ENCODE data around the gene PRPSAP1. TPM values are rescaled to one million over a fixed set of nuclear protein-coding genes. Genes with fewer than 3 reads are reported as not detected.

PRPSAP1 gene
- total RNA-seq, 2 donors from 2014 or later, result 19.4 to 22.1 TPM

- Mint-ChIP-seq H3K27ac (no peak overlapping the region), H3K27me3 (no peaks in the 10 kb centered on the region), H3K4me1 (peaks cover 9% of the 10 kb centered on the region), H3K4me3 (peak overlapping the region; percentile 52), H3K36me3 (ENCODE audit: low read depth) (peaks cover 2% of the 10 kb centered on the region)
- ATAC-seq (no peak), DNase-seq (no peak)
- no peaks in the 10 kb centered on the region for H3K9me3 ChIP-seq (ENCODE audit: control insufficient read depth, low read length, poor library complexity, severe bottlenecking)
Measured at GRCh38 chr17:76386966-76387765, 33.5 kb upstream of the PRPSAP1 start.

GRCh38 chr17:76385892-76386786, 32.4 kb upstream of the PRPSAP1 start:
- Mint-ChIP-seq H3K27me3 (no peaks in the 10 kb centered on the region), H3K4me1 (peaks cover 9% of the 10 kb centered on the region), H3K36me3 (ENCODE audit: low read depth) (peaks cover 2% of the 10 kb centered on the region), H3K4me3 (peak overlapping the region; percentile 79), H3K27ac (no peak overlapping the region)
- DNase-seq (peak; percentile 62 to 83 (median 63)), ATAC-seq (peak; percentile 61)
- H3K9me3 ChIP-seq (ENCODE audit: control insufficient read depth, low read length, poor library complexity, severe bottlenecking), result no peaks in the 10 kb centered on the region

GRCh38 chr17:76384987-76385891, 31.5 kb upstream of the PRPSAP1 start:
- Mint-ChIP-seq H3K4me3 (peak overlapping the region; percentile 79), H3K4me1 (peaks cover 9% of the 10 kb centered on the region), H3K27ac (no peak overlapping the region), H3K27me3 (no peaks in the 10 kb centered on the region), H3K36me3 (ENCODE audit: low read depth) (peaks cover under 1% of the 10 kb centered on the region)
- peak in 1 of 3 donors; percentile 35 for DNase-seq
- no peaks in the 10 kb centered on the region for H3K9me3 ChIP-seq (ENCODE audit: control insufficient read depth, low read length, poor library complexity, severe bottlenecking)
- peak; percentile 6 for ATAC-seq

GRCh38 chr17:76384222-76384986, 30.7 kb upstream of the PRPSAP1 start, which contains the start of gene SPHK1:
Gene SPHK1, plus strand, starts transcription at chr17:76384609. Its CDS starts 1,036 bp downstream, at chr17:76385645.
- no peaks in the 10 kb centered on the region for H3K9me3 ChIP-seq (ENCODE audit: control insufficient read depth, low read length, poor library complexity, severe bottlenecking)
- DNase-seq, result peak in 2 of 3 donors; percentile 35 to 41
- H3K27me3 Mint-ChIP-seq, result no peaks in the 10 kb centered on the region
- peak within 1 kb of the TSS; percentile 94 for H3K4me3 Mint-ChIP-seq
- ATAC-seq, result peak; percentile 65
- H3K36me3 Mint-ChIP-seq (ENCODE audit: low read depth), result no peaks in the 10 kb centered on the region
- H3K27ac Mint-ChIP-seq, result peak within 1 kb of the TSS; percentile 41
- peaks cover 9% of the 10 kb centered on the region for H3K4me1 Mint-ChIP-seq

GRCh38 chr17:76383546-76384221, 30.0 kb upstream of the PRPSAP1 start:
- no peaks in the 10 kb centered on the region for H3K27me3 Mint-ChIP-seq
- ATAC-seq, result peak; percentile 51
- H3K27ac Mint-ChIP-seq, result peak overlapping the region; percentile 41
- H3K9me3 ChIP-seq (ENCODE audit: control insufficient read depth, low read length, poor library complexity, severe bottlenecking), result no peaks in the 10 kb centered on the region
- peak overlapping the region; percentile 94 for H3K4me3 Mint-ChIP-seq
- no peaks in the 10 kb centered on the region for H3K36me3 Mint-ChIP-seq (ENCODE audit: low read depth)
- H3K4me1 Mint-ChIP-seq, result peaks cover 9% of the 10 kb centered on the region
- DNase-seq, result no peak

GRCh38 chr17:76382803-76383545, 29.3 kb upstream of the PRPSAP1 start:
- ATAC-seq (peak; percentile 66), DNase-seq (peak in 2 of 3 donors; percentile 16 to 26)
- H3K4me3 Mint-ChIP-seq, result peak overlapping the region; percentile 94
- no peaks in the 10 kb centered on the region for H3K36me3 Mint-ChIP-seq (ENCODE audit: low read depth)
- no peaks in the 10 kb centered on the region for H3K9me3 ChIP-seq (ENCODE audit: control insufficient read depth, low read length, poor library complexity, severe bottlenecking)
- peaks cover 9% of the 10 kb centered on the region for H3K4me1 Mint-ChIP-seq
- no peaks in the 10 kb centered on the region for H3K27me3 Mint-ChIP-seq
- H3K27ac Mint-ChIP-seq, result no peak overlapping the region

- no peaks in the 10 kb centered on the region for H3K36me3 Mint-ChIP-seq (ENCODE audit: low read depth)
- no peaks in the 10 kb centered on the region for H3K27me3 Mint-ChIP-seq
- no peak overlapping the region for H3K27ac Mint-ChIP-seq
- H3K4me1 Mint-ChIP-seq, result peaks cover 9% of the 10 kb centered on the region
- ATAC-seq (no peak), DNase-seq (no peak)
- H3K9me3 ChIP-seq (ENCODE audit: control insufficient read depth, low read length, poor library complexity, severe bottlenecking), result no peaks in the 10 kb centered on the region
- H3K4me3 Mint-ChIP-seq, result peak overlapping the region; percentile 94
Measured at GRCh38 chr17:76382351-76382802, 28.7 kb upstream of the PRPSAP1 start.

- H3K4me3 Mint-ChIP-seq, result peak overlapping the region; percentile 28
Measured at GRCh38 chr17:76381633-76382350, 28.1 kb upstream of the PRPSAP1 start.

GRCh38 chr17:76379646-76380376, 26.1 kb upstream of the PRPSAP1 start:
- H3K4me3 Mint-ChIP-seq, result no peak overlapping the region
- DNase-seq (no peak), ATAC-seq (no peak)
- no peaks in the 10 kb centered on the region for H3K9me3 ChIP-seq (ENCODE audit: control insufficient read depth, low read length, poor library complexity, severe bottlenecking)
- no peaks in the 10 kb centered on the region for H3K36me3 Mint-ChIP-seq (ENCODE audit: low read depth)
- H3K4me1 Mint-ChIP-seq, result peaks cover 6% of the 10 kb centered on the region
- H3K27ac Mint-ChIP-seq, result no peak overlapping the region
- no peaks in the 10 kb centered on the region for H3K27me3 Mint-ChIP-seq

More at GRCh38 chr17:76381633-76382350, 28.1 kb upstream of the PRPSAP1 start:
- H3K9me3 ChIP-seq (ENCODE audit: control insufficient read depth, low read length, poor library complexity, severe bottlenecking), result no peaks in the 10 kb centered on the region
- peaks cover 9% of the 10 kb centered on the region for H3K4me1 Mint-ChIP-seq
- no peak for DNase-seq
- no peak for ATAC-seq
- H3K36me3 Mint-ChIP-seq (ENCODE audit: low read depth), result no peaks in the 10 kb centered on the region
- H3K27ac Mint-ChIP-seq, result no peak overlapping the region
- H3K27me3 Mint-ChIP-seq, result no peaks in the 10 kb centered on the region

- H3K27ac Mint-ChIP-seq, result no peak overlapping the region
Measured at GRCh38 chr17:76379275-76379641, 25.5 kb upstream of the PRPSAP1 start.

More at GRCh38 chr17:76379275-76379641, 25.5 kb upstream of the PRPSAP1 start:
- no peaks in the 10 kb centered on the region for H3K9me3 ChIP-seq (ENCODE audit: control insufficient read depth, low read length, poor library complexity, severe bottlenecking)
- DNase-seq (no peak), ATAC-seq (no peak)
- Mint-ChIP-seq H3K4me3 (no peak overlapping the region), H3K27me3 (no peaks in the 10 kb centered on the region), H3K4me1 (peaks cover 6% of the 10 kb centered on the region), H3K36me3 (ENCODE audit: low read depth) (no peaks in the 10 kb centered on the region)

Measured in T-helper 17 cell (primary cell).